OCI-LY3 (cell line): ENCODE results near the gene AIPL1.

ENCODE experiments used
- CTCF ChIP-seq: fragments of 200-600, 300-600 bp; sonication (generic); IDR thresholded peaks from 2 replicates; pipeline ENCODE4 v1.5.1; 2014; ENCODE audit warnings: antibody characterized with exemption, low read length, low read depth
- EZH2phosphoT487 ChIP-seq: fragments of 200-600 bp; shearing (Covaris generic); IDR thresholded peaks from 2 replicates; pipeline ENCODE4 v1.6.1; 2018; ENCODE audit warnings: antibody characterized with exemption, mixed run types, low read depth

- TF ChIP-seq CTCF (no peak), EZH2phosphoT487 (no peak)
Measured at GRCh38 chr17:6408276-6408675, 26.6 kb downstream of the AIPL1 start.
